GM21619 (cell line): Measurements from ENCODE around the gene PRPF31.
A peak's percentile ranks its signal among the peaks of the same experiment; 100 is the strongest.

Experiments
- ATAC-seq: cut with Tn5 transposase; IDR thresholded peaks from one replicate; pipeline ENCODE4 v1.9.1; 2021; ENCODE audit not compliant: unreplicated experiment

The PRPF31 gene

GRCh38 chr19:54107876-54108490, 7.6 kb upstream of the PRPF31 start:
- no peak for ATAC-seq

- no peak for ATAC-seq
These were observed 7.1 kb upstream of the PRPF31 start for GRCh38 chr19:54108496-54108895.

GRCh38 chr19:54109651-54110050, 5.9 kb upstream of the PRPF31 start:
- ATAC-seq: no peak

GRCh38 chr19:54114340-54115108, 1.0 kb upstream of the PRPF31 start:
- no peak for ATAC-seq

GRCh38 chr19:54121259-54121658, 5.7 kb downstream of the PRPF31 start:
- no peak for ATAC-seq

GRCh38 chr19:54123682-54124081, 8.1 kb downstream of the PRPF31 start:
- no peak for ATAC-seq

GRCh38 chr19:54124393-54124792, 8.8 kb downstream of the PRPF31 start:
- no peak for ATAC-seq

- ATAC-seq: no peak
These were observed 10.2 kb downstream of the PRPF31 start for GRCh38 chr19:54125713-54126112.

GRCh38 chr19:54127688-54128440, 12.3 kb downstream of the PRPF31 start:
- ATAC-seq: no peak

- no peak for ATAC-seq
These were observed 12.8 kb downstream of the PRPF31 start for GRCh38 chr19:54128441-54128725.

GRCh38 chr19:54128796-54129616, 13.5 kb downstream of the PRPF31 start:
- no peak for ATAC-seq

- ATAC-seq: no peak
These were observed 14.1 kb downstream of the PRPF31 start for GRCh38 chr19:54129617-54129996.

GRCh38 chr19:54133312-54133956, 17.9 kb downstream of the PRPF31 start:
- no peak for ATAC-seq

GRCh38 chr19:54133957-54134590, 18.5 kb downstream of the PRPF31 start:
- ATAC-seq: no peak

GRCh38 chr19:54136086-54136863, 20.7 kb downstream of the PRPF31 start:
- no peak for ATAC-seq

GRCh38 chr19:54136864-54137698, 21.5 kb downstream of the PRPF31 start:
- peak; percentile 69 for ATAC-seq

GRCh38 chr19:54137699-54138488, 22.3 kb downstream of the PRPF31 start, which contains the start of gene CNOT3:
CNOT3 (plus strand) TSS chr19:54137762; CDS start chr19:54142979, 5,217 bp downstream.
- no peak for ATAC-seq
